GM12865 (cell line): ENCODE results near the gene DDX5.

Experiments
- DNase-seq: peaks from one replicate; pipeline ENCODE4 v3.0.0; 2010; ENCODE audit warnings: low read depth
- H3K4me3 ChIP-seq: 2 replicates; pipeline ENCODE4 v1.5.1; 2011; ENCODE audit warnings: mild to moderate bottlenecking, low read depth, low read length, control low read depth
- CTCF ChIP-seq: IDR thresholded peaks from 2 replicates; pipeline ENCODE4 v1.5.1; 2011; ENCODE audit warnings: low read length, control low read depth, low read depth, inconsistent platforms; ENCODE audit not compliant: insufficient read depth; ENCODE audit errors: missing control alignments

The DDX5 gene

GRCh38 chr17:64506201-64506575 is at the start of gene DDX5:
Gene DDX5, minus strand, starts transcription at chr17:64506289. Its CDS starts 170 bp downstream, at chr17:64506119.
- H3K4me3 ChIP-seq = peak within 1 kb of the TSS; percentile 100
- DNase-seq = peak; percentile 99
- no peak for TF ChIP-seq CTCF

GRCh38 chr17:64555281-64555680 is 49.2 kb upstream of the DDX5 start:
- no peak for DNase-seq
- TF ChIP-seq CTCF = no peak
- no peak overlapping the region for H3K4me3 ChIP-seq

GRCh38 chr17:64554028-64554637 is 48.0 kb upstream of the DDX5 start:
- TF ChIP-seq CTCF = no peak
- no peak for DNase-seq
- H3K4me3 ChIP-seq = no peak overlapping the region

GRCh38 chr17:64551461-64551860 is 45.4 kb upstream of the DDX5 start:
- no peak for TF ChIP-seq CTCF
- no peak for DNase-seq
- H3K4me3 ChIP-seq = no peak overlapping the region

GRCh38 chr17:64547319-64547718 is 41.2 kb upstream of the DDX5 start:
- no peak for DNase-seq
- no peak for TF ChIP-seq CTCF
- H3K4me3 ChIP-seq = no peak overlapping the region

GRCh38 chr17:64546716-64547115 is 40.6 kb upstream of the DDX5 start:
- no peak for DNase-seq
- no peak overlapping the region for H3K4me3 ChIP-seq
- TF ChIP-seq CTCF = no peak

GRCh38 chr17:64544742-64545141 is 38.7 kb upstream of the DDX5 start:
- no peak for DNase-seq
- no peak overlapping the region for H3K4me3 ChIP-seq
- TF ChIP-seq CTCF = no peak
